Upper lobe of right lung (tissue), 1 donor: ENCODE results near the gene STK33. TPM values are rescaled to one million over a fixed set of nuclear protein-coding genes. Genes with fewer than 3 reads are reported as not detected.

Source experiments
- ATAC-seq: fragments of 200-7000 bp; cut with Tn5 transposase; one replicate; pipeline ENCODE4 v1.9.1; 2020; ENCODE audit warnings: mild to moderate bottlenecking, moderate library complexity
- DNase-seq: peaks from one replicate; pipeline ENCODE4 v3.0.0-alpha.2; 2020
- H3K27ac ChIP-seq: fragments of 200-600 bp; one replicate; pipeline ENCODE4 v1.8.0; 2022
- H3K27me3 ChIP-seq: fragments of 200-600 bp; one replicate; pipeline ENCODE4 v1.8.0; 2022; ENCODE audit warnings: mild to moderate bottlenecking
- H3K36me3 ChIP-seq: fragments of 200-600 bp; one replicate; pipeline ENCODE4 v1.8.0; 2022
- H3K4me1 ChIP-seq: fragments of 200-600 bp; one replicate; pipeline ENCODE4 v1.8.0; 2022
- H3K4me3 ChIP-seq: fragments of 200-600 bp; one replicate; pipeline ENCODE4 v1.8.0; 2022; ENCODE audit warnings: mild to moderate bottlenecking
- H3K9me3 ChIP-seq: fragments of 200-600 bp; one replicate; pipeline ENCODE4 v1.8.0; 2022
- intact Hi-C: fragments of 100-400 bp; cut with DNase I; formaldehyde crosslinking; loops from one replicate; pipeline ENCODE4 v1.11.0; 2022
- total RNA-seq: library from RNA; stranded (reverse); fragmentation: NEBNext Ultra II Directional; extraction: Animal tissue kit (Norgen Biotek cat#: 25700); gene quantifications from one replicate; pipeline ENCODE4 v1.2.1, GENCODE V29; 2021
- TF ChIP-seq, protein P1 (sequence below): fragments of 200-600 bp; IDR thresholded peaks from one replicate; pipeline ENCODE4 v1.8.0; 2022; ENCODE audit warnings: antibody characterized with exemption
- donor health status: DM: no; HTN: yes; CAD: no; lungs with severe emphysema.

The STK33 gene
- total RNA-seq, 1 donor from 2014 or later = 9.4 TPM

GRCh38 chr11:8361664-8362210, 232.3 kb downstream of the STK33 start:
- Histone ChIP-seq H3K9me3 (no peaks in the 10 kb centered on the region), H3K36me3 (no peaks in the 10 kb centered on the region), H3K27me3 (no peaks in the 10 kb centered on the region), H3K4me3 (no peak overlapping the region), H3K4me1 (no peaks in the 10 kb centered on the region), H3K27ac (no peak overlapping the region)
- intact Hi-C loops = no loop called here
- DNase-seq (peak; percentile 42), ATAC-seq (no peak)
- TF ChIP-seq, protein P1, sequence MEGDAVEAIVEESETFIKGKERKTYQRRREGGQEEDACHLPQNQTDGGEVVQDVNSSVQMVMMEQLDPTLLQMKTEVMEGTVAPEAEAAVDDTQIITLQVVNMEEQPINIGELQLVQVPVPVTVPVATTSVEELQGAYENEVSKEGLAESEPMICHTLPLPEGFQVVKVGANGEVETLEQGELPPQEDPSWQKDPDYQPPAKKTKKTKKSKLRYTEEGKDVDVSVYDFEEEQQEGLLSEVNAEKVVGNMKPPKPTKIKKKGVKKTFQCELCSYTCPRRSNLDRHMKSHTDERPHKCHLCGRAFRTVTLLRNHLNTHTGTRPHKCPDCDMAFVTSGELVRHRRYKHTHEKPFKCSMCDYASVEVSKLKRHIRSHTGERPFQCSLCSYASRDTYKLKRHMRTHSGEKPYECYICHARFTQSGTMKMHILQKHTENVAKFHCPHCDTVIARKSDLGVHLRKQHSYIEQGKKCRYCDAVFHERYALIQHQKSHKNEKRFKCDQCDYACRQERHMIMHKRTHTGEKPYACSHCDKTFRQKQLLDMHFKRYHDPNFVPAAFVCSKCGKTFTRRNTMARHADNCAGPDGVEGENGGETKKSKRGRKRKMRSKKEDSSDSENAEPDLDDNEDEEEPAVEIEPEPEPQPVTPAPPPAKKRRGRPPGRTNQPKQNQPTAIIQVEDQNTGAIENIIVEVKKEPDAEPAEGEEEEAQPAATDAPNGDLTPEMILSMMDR = no peak

GRCh38 chr11:8361206-8361605, 232.8 kb downstream of the STK33 start:
- intact Hi-C loops = no loop called here
- DNase-seq = peak; percentile 51

DNA sequence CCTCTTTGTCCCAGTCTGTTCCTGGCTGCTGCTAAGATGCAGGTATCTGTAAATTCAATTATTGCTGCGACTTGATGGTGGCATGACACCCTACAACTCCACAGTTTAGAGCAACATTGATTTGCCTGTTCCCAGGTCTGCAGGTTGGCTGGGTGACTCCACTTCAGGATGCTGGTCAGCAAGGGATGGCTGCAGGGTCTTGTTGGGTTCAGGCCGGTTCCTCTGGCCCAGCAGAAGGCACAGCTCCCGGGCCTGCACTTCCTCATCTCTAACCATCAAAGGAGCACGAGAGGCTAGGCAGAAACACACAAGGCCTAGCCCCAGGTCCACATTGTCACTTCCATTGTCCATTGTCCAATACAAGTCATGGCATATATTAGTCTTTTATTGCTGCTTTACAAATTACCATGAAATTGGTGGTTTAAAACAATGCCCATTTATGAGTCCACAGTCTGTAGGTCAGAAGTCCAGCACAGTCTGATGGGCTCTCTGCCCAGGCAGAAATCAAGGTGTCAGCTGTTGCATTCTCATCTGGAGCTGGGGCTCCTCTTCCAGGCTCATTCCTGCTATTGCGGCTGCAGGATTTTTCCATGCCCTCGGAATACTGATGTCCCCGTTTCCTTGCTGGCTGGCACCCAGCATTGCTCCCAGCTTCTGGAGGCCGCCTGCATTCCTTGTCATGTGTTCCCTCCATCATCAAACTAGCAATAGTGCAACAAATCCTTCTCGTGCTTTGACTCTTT, 233.8 kb downstream of the STK33 start:
- intact Hi-C loops = no loop called here
- H3K36me3 ChIP-seq = no peaks in the 10 kb centered on the region
- no peaks in the 10 kb centered on the region for H3K27me3 ChIP-seq
- TF ChIP-seq, protein P1 = no peak
- H3K4me1 ChIP-seq = no peaks in the 10 kb centered on the region
- H3K4me3 ChIP-seq = no peak overlapping the region
- no peak overlapping the region for H3K27ac ChIP-seq
- no peak for ATAC-seq
- H3K9me3 ChIP-seq = no peaks in the 10 kb centered on the region
- DNase-seq = peak; percentile 36

More at GRCh38 chr11:8361206-8361605, 232.8 kb downstream of the STK33 start:
- no peak for ATAC-seq
- H3K27ac ChIP-seq = no peak overlapping the region
- H3K9me3 ChIP-seq = no peaks in the 10 kb centered on the region
- H3K36me3 ChIP-seq = no peaks in the 10 kb centered on the region
- H3K4me1 ChIP-seq = no peaks in the 10 kb centered on the region
- TF ChIP-seq, protein P1 = no peak
- no peaks in the 10 kb centered on the region for H3K27me3 ChIP-seq
- H3K4me3 ChIP-seq = no peak overlapping the region

DNA sequence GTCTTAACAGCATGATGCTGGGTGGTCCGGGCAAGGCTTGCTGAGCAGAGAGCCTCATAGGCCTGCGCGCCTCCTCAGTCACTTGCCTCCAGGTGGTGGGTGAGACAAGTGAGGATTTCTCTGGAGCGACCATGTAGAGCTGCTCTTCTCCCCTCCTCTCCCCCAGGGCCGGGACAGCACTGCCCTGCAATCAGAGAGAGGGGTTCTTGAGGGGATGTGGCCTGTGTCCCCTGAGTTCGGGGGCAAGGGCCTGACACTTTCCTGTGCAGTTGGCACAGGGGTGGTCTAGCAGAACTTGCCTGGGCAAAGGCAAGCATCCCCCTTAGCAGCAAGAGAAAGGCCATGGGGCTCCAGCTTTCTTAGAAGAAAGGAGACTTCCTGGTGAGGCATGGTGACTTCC, 234.5 kb downstream of the STK33 start:
- Histone ChIP-seq H3K27ac (no peak overlapping the region), H3K36me3 (no peaks in the 10 kb centered on the region), H3K4me3 (no peak overlapping the region), H3K9me3 (no peaks in the 10 kb centered on the region), H3K27me3 (no peaks in the 10 kb centered on the region), H3K4me1 (no peaks in the 10 kb centered on the region)
- DNase-seq = peak; percentile 48
- TF ChIP-seq, protein P1 = no peak
- intact Hi-C loops = no loop called here
- ATAC-seq = no peak

GRCh38 chr11:8357891-8358566, 236.0 kb downstream of the STK33 start:
- Histone ChIP-seq H3K36me3 (no peaks in the 10 kb centered on the region), H3K4me3 (no peak overlapping the region), H3K27me3 (no peaks in the 10 kb centered on the region), H3K4me1 (no peaks in the 10 kb centered on the region), H3K9me3 (no peaks in the 10 kb centered on the region), H3K27ac (no peak overlapping the region)
- DNase-seq (peak; percentile 50), ATAC-seq (no peak)
- intact Hi-C loops = no loop called here
- TF ChIP-seq, protein P1 = no peak
